ENCODE results near the gene AURKA.

Gene AURKA

GRCh38 chr20:56363491-56363890, 28.5 kb downstream of the AURKA start:
- H3K27me3 ChIP-seq (replicated peaks in 2 of 5; ENCODE audit: control insufficient read depth in 4 of 5, insufficient read depth in 5 of 5, low read length in 4 of 5) = no peaks in the 10 kb centered on the region
- CTCF ChIA-PET = interaction anchor here (0.8 to 1.6 kb wide), 2 partner anchors 21 to 32 kb away, joined by 3 read pairs; no protein-coding TSS in a partner anchor
- 98% methylated on average over 6 of the region's 6 CpGs for WGBS (ENCODE audit: insufficient coverage)
- no peak overlapping the region for H3K4me3 ChIP-seq (ENCODE audit: control insufficient read depth in 1 of 7, extremely low read depth in 1 of 7, insufficient read depth in 4 of 7, low read depth in 2 of 7, low read length in 6 of 7)
- no peaks in the 10 kb centered on the region for H3K9me3 ChIP-seq (ENCODE audit: control extremely low read depth in 1 of 5, control insufficient read depth in 4 of 5, insufficient read depth in 2 of 5, low read depth in 1 of 5, low read length in 4 of 5)
- peaks cover 0 to 21% (median 3%) of the 10 kb centered on the region in 4 experiments for H3K36me3 ChIP-seq (ENCODE audit: control insufficient read depth in 4 of 4, insufficient read depth in 4 of 4, low read length in 3 of 4)
- peaks cover 0 to 26% (median 16%) of the 10 kb centered on the region in 4 experiments for H3K4me1 ChIP-seq (ENCODE audit: control extremely low read depth in 1 of 4, control insufficient read depth in 4 of 4, insufficient read depth in 4 of 4, low read length in 3 of 4)
- POLR2A ChIA-PET = no interaction called here
- DNase-seq = no peak
- H3K27ac ChIP-seq (ENCODE audit: insufficient read depth in 1 of 2, low read depth in 1 of 2, low read length in 2 of 2, poor library complexity in 1 of 2, severe bottlenecking in 2 of 2) = no peak overlapping the region

GRCh38 chr20:56362833-56363413, 29.1 kb downstream of the AURKA start:
- Histone ChIP-seq H3K27ac (ENCODE audit: insufficient read depth in 1 of 2, low read depth in 1 of 2, low read length in 2 of 2, poor library complexity in 1 of 2, severe bottlenecking in 2 of 2) (peak overlapping the region in 1 of 2 experiments; percentile 40), H3K27me3 (replicated peaks in 2 of 5; ENCODE audit: control insufficient read depth in 4 of 5, insufficient read depth in 5 of 5, low read length in 4 of 5) (no peaks in the 10 kb centered on the region), H3K9me3 (ENCODE audit: control extremely low read depth in 1 of 5, control insufficient read depth in 4 of 5, insufficient read depth in 2 of 5, low read depth in 1 of 5, low read length in 4 of 5) (no peaks in the 10 kb centered on the region), H3K4me3 (ENCODE audit: control insufficient read depth in 1 of 7, extremely low read depth in 1 of 7, insufficient read depth in 4 of 7, low read depth in 2 of 7, low read length in 6 of 7) (no peak overlapping the region), H3K4me1 (ENCODE audit: control extremely low read depth in 1 of 4, control insufficient read depth in 4 of 4, insufficient read depth in 4 of 4, low read length in 3 of 4) (peaks cover 0 to 26% (median 18%) of the 10 kb centered on the region in 4 experiments), H3K36me3 (ENCODE audit: control insufficient read depth in 4 of 4, insufficient read depth in 4 of 4, low read length in 3 of 4) (peaks cover 0 to 20% (median 3%) of the 10 kb centered on the region in 4 experiments)
- DNase-seq = peak; percentile 56 to 92 (median 86)
- WGBS (ENCODE audit: insufficient coverage) = 33% methylated on average over 3 of the region's 8 CpGs
- CTCF ChIA-PET = interaction anchor here (1.3 to 2.5 kb wide), 3 partner anchors 10 to 21 kb away, joined by 3 to 7 read pairs (median 4); no protein-coding TSS in a partner anchor
- POLR2A ChIA-PET = interaction anchor here (0.6 kb wide), 1 partner anchor 18 kb away, joined by 3 read pairs; no protein-coding TSS in a partner anchor

- ChIA-PET CTCF (interaction anchor here (1.3 to 2.5 kb wide), 3 partner anchors 11 to 22 kb away, joined by 3 to 7 read pairs (median 4); no protein-coding TSS in a partner anchor), POLR2A (interaction anchor here (0.6 kb wide), 1 partner anchor 19 kb away, joined by 3 read pairs; no protein-coding TSS in a partner anchor)
- H3K27ac ChIP-seq (ENCODE audit: insufficient read depth in 1 of 2, low read depth in 1 of 2, low read length in 2 of 2, poor library complexity in 1 of 2, severe bottlenecking in 2 of 2) = peak overlapping the region in 1 of 2 experiments; percentile 34
- peaks cover 0 to 26% (median 18%) of the 10 kb centered on the region in 4 experiments for H3K4me1 ChIP-seq (ENCODE audit: control extremely low read depth in 1 of 4, control insufficient read depth in 4 of 4, insufficient read depth in 4 of 4, low read length in 3 of 4)
- H3K27me3 ChIP-seq (replicated peaks in 2 of 5; ENCODE audit: control insufficient read depth in 4 of 5, insufficient read depth in 5 of 5, low read length in 4 of 5) = no peaks in the 10 kb centered on the region
- peaks cover 0 to 14% (median 3%) of the 10 kb centered on the region in 4 experiments for H3K36me3 ChIP-seq (ENCODE audit: control insufficient read depth in 4 of 4, insufficient read depth in 4 of 4, low read length in 3 of 4)
- DNase-seq = no peak
- H3K4me3 ChIP-seq (ENCODE audit: control insufficient read depth in 1 of 7, extremely low read depth in 1 of 7, insufficient read depth in 4 of 7, low read depth in 2 of 7, low read length in 6 of 7) = no peak overlapping the region
- WGBS (ENCODE audit: insufficient coverage) = no CpG with 5 or more reads among the region's 8 CpGs
- no peaks in the 10 kb centered on the region for H3K9me3 ChIP-seq (ENCODE audit: control extremely low read depth in 1 of 5, control insufficient read depth in 4 of 5, insufficient read depth in 2 of 5, low read depth in 1 of 5, low read length in 4 of 5)
These were observed 30.1 kb downstream of the AURKA start for GRCh38 chr20:56361900-56362299.

GRCh38 chr20:56360908-56361205, 31.2 kb downstream of the AURKA start:
- POLR2A ChIA-PET = no interaction called here
- Histone ChIP-seq H3K36me3 (ENCODE audit: control insufficient read depth in 4 of 4, insufficient read depth in 4 of 4, low read length in 3 of 4) (peaks cover 0 to 5% (median 1%) of the 10 kb centered on the region in 4 experiments), H3K27ac (ENCODE audit: insufficient read depth in 1 of 2, low read depth in 1 of 2, low read length in 2 of 2, poor library complexity in 1 of 2, severe bottlenecking in 2 of 2) (peak overlapping the region in 1 of 2 experiments; percentile 57), H3K9me3 (ENCODE audit: control extremely low read depth in 1 of 5, control insufficient read depth in 4 of 5, insufficient read depth in 2 of 5, low read depth in 1 of 5, low read length in 4 of 5) (no peaks in the 10 kb centered on the region), H3K4me1 (ENCODE audit: control extremely low read depth in 1 of 4, control insufficient read depth in 4 of 4, insufficient read depth in 4 of 4, low read length in 3 of 4) (peaks cover 0 to 26% (median 18%) of the 10 kb centered on the region in 4 experiments), H3K27me3 (replicated peaks in 2 of 5; ENCODE audit: control insufficient read depth in 4 of 5, insufficient read depth in 5 of 5, low read length in 4 of 5) (no peaks in the 10 kb centered on the region), H3K4me3 (ENCODE audit: control insufficient read depth in 1 of 7, extremely low read depth in 1 of 7, insufficient read depth in 4 of 7, low read depth in 2 of 7, low read length in 6 of 7) (no peak overlapping the region)
- no peak for DNase-seq
- CTCF ChIA-PET = interaction anchor here (2.5 kb wide), 1 partner anchor 12 kb away, joined by 7 read pairs; no protein-coding TSS in a partner anchor
- WGBS (ENCODE audit: insufficient coverage) = 100% methylated on average over 7 of the region's 8 CpGs

- CTCF ChIA-PET = interaction anchor here (0.7 to 2.5 kb wide), 5 partner anchors 11 to 41 kb away, joined by 3 to 7 read pairs (median 4); no protein-coding TSS in a partner anchor
- Histone ChIP-seq H3K27me3 (replicated peaks in 2 of 5; ENCODE audit: control insufficient read depth in 4 of 5, insufficient read depth in 5 of 5, low read length in 4 of 5) (no peaks in the 10 kb centered on the region), H3K4me3 (ENCODE audit: control insufficient read depth in 1 of 7, extremely low read depth in 1 of 7, insufficient read depth in 4 of 7, low read depth in 2 of 7, low read length in 6 of 7) (peak overlapping the region in 5 of 7 experiments; percentile 72 to 91 (median 83)), H3K9me3 (ENCODE audit: control extremely low read depth in 1 of 5, control insufficient read depth in 4 of 5, insufficient read depth in 2 of 5, low read depth in 1 of 5, low read length in 4 of 5) (no peaks in the 10 kb centered on the region), H3K27ac (ENCODE audit: insufficient read depth in 1 of 2, low read depth in 1 of 2, low read length in 2 of 2, poor library complexity in 1 of 2, severe bottlenecking in 2 of 2) (peak overlapping the region in 1 of 2 experiments; percentile 57), H3K36me3 (ENCODE audit: control insufficient read depth in 4 of 4, insufficient read depth in 4 of 4, low read length in 3 of 4) (peaks cover 0 to 3% (median under 1%) of the 10 kb centered on the region in 4 experiments), H3K4me1 (ENCODE audit: control extremely low read depth in 1 of 4, control insufficient read depth in 4 of 4, insufficient read depth in 4 of 4, low read length in 3 of 4) (peaks cover 0 to 26% (median 18%) of the 10 kb centered on the region in 4 experiments)
- WGBS (ENCODE audit: insufficient coverage) = 97% methylated on average over 13 of the region's 14 CpGs
- POLR2A ChIA-PET = no interaction called here
- no peak for DNase-seq
These were observed 31.7 kb downstream of the AURKA start for GRCh38 chr20:56360133-56360907.

- peak overlapping the region in 1 of 2 experiments; percentile 57 for H3K27ac ChIP-seq (ENCODE audit: insufficient read depth in 1 of 2, low read depth in 1 of 2, low read length in 2 of 2, poor library complexity in 1 of 2, severe bottlenecking in 2 of 2)
- WGBS (ENCODE audit: insufficient coverage) = 32% methylated on average over 47 of the region's 51 CpGs
- H3K9me3 ChIP-seq (ENCODE audit: control extremely low read depth in 1 of 5, control insufficient read depth in 4 of 5, insufficient read depth in 2 of 5, low read depth in 1 of 5, low read length in 4 of 5) = no peaks in the 10 kb centered on the region
- H3K4me1 ChIP-seq (ENCODE audit: control extremely low read depth in 1 of 4, control insufficient read depth in 4 of 4, insufficient read depth in 4 of 4, low read length in 3 of 4) = peaks cover 0 to 26% (median 18%) of the 10 kb centered on the region in 4 experiments
- H3K36me3 ChIP-seq (ENCODE audit: control insufficient read depth in 4 of 4, insufficient read depth in 4 of 4, low read length in 3 of 4) = peaks cover 0 to 1% (median 0%) of the 10 kb centered on the region in 4 experiments
- POLR2A ChIA-PET = no interaction called here
- peak; percentile 13 to 51 (median 40) for DNase-seq
- CTCF ChIA-PET = interaction anchor here (0.7 to 1.9 kb wide), 4 partner anchors 12 to 41 kb away, joined by 3 to 6 read pairs (median 4); no protein-coding TSS in a partner anchor
- peak overlapping the region; percentile 38 to 91 (median 78) for H3K4me3 ChIP-seq (ENCODE audit: control insufficient read depth in 1 of 7, extremely low read depth in 1 of 7, insufficient read depth in 4 of 7, low read depth in 2 of 7, low read length in 6 of 7)
- no peaks in the 10 kb centered on the region for H3K27me3 ChIP-seq (replicated peaks in 2 of 5; ENCODE audit: control insufficient read depth in 4 of 5, insufficient read depth in 5 of 5, low read length in 4 of 5)
These were observed 32.5 kb downstream of the AURKA start for GRCh38 chr20:56359212-56360132.

Measured in common myeloid progenitor, CD34-positive (primary cell).